Endothelial cell of umbilical vein (primary cell): Measurements from ENCODE around the gene RYR2. TPM values are rescaled to one million over a fixed set of nuclear protein-coding genes. Genes with fewer than 3 reads are reported as not detected.

ENCODE experiments used
- BruUV-seq: library from RNA; stranded (reverse); fragments of 400-500 nt; replicated peaks from 2 replicates; lab custom pipeline; 2021; lab: Mats Ljungman, UMichigan
- CTCF ChIA-PET: fragments of 300-600, 350-600 bp; sonication (Branson Sonifier 250); formaldehyde crosslinking; loops from one replicate; lab custom pipeline; 2021; ENCODE audit warnings: antibody characterized with exemption, inconsistent platforms; lab: Charles Lee
- POLR2A ChIA-PET: fragments of 300-600, 350-600 bp; sonication (Branson Sonifier 250); formaldehyde crosslinking; loops from one replicate; lab custom pipeline; 2021; ENCODE audit warnings: antibody characterized with exemption, inconsistent platforms; lab: Charles Lee
- DNase-seq: peaks from one replicate; pipeline ENCODE4 v3.0.0-alpha.2; 2011; ENCODE audit warnings: low read depth, low spot score
- FAIRE-seq: peaks from 2 replicates; lab custom pipeline; 2011; peaks lifted over from hg19 to GRCh38; lab: Jason Lieb, UNC
- H2AFZ ChIP-seq: 2 replicates; pipeline ENCODE4 v1.6.0; 2012; ENCODE audit warnings: low read depth, low read length, control low read depth, inconsistent platforms
- H3K27ac ChIP-seq: 2 replicates; pipeline ENCODE4 v1.5.1; 2011; ENCODE audit warnings: low read depth, mild to moderate bottlenecking, control low read depth, low read length, moderate library complexity; ENCODE audit not compliant: insufficient read depth
- H3K27me3 ChIP-seq, 2 experiments: 2 replicates each; pipeline versions ENCODE4 v1.6.0 to v1.6.1; 2011; ENCODE audit warnings: low read length in 2 of 2, mixed read lengths in 1 of 2; ENCODE audit not compliant: control insufficient read depth in 2 of 2, insufficient read depth in 2 of 2
- H3K36me3 ChIP-seq, 2 experiments: 2 replicates in 1 of 2; 3 replicates in 1 of 2; pipeline ENCODE4 v1.5.1; 2011; ENCODE audit warnings: low read length in 2 of 2, mild to moderate bottlenecking in 1 of 2, moderate library complexity in 1 of 2; ENCODE audit not compliant: control insufficient read depth in 2 of 2, insufficient read depth in 2 of 2; ENCODE audit errors: extremely low read depth in 1 of 2
- H3K4me1 ChIP-seq: 3 replicates; pipeline ENCODE4 v1.5.1; 2011; ENCODE audit warnings: mild to moderate bottlenecking, low read length; ENCODE audit not compliant: control insufficient read depth, insufficient read depth; ENCODE audit errors: extremely low read depth
- H3K4me2 ChIP-seq: 2 replicates; pipeline ENCODE4 v1.6.1; 2011; ENCODE audit warnings: low read length, control low read depth, mixed read lengths; ENCODE audit not compliant: insufficient read depth
- H3K4me3 ChIP-seq, 3 experiments: fragments of 200-600 bp in 1 of 3; sonication (generic), shearing (Covaris generic) in 1 of 3; replicated peaks in 1 of 3; 2 replicates each; pipeline ENCODE4 v1.5.1; 2011 to 2016; ENCODE audit warnings: control low read depth in 3 of 3, low read length in 3 of 3, mild to moderate bottlenecking in 2 of 3, inconsistent platforms in 1 of 3, low read depth in 1 of 3, moderate library complexity in 1 of 3; ENCODE audit not compliant: insufficient read depth in 1 of 3
- H3K79me2 ChIP-seq: 2 replicates; pipeline ENCODE4 v1.6.0; 2012; ENCODE audit warnings: low read length, inconsistent platforms; ENCODE audit not compliant: control insufficient read depth, insufficient read depth
- H3K9ac ChIP-seq: replicated peaks from 2 replicates; pipeline ENCODE3; 2011; ENCODE audit warnings: low read length, control low read depth; ENCODE audit not compliant: insufficient read depth; ENCODE audit errors: extremely low read depth
- H3K9me1 ChIP-seq: replicated peaks from 3 replicates; pipeline ENCODE4 v1.6.0; 2011; ENCODE audit warnings: mild to moderate bottlenecking, low read length; ENCODE audit not compliant: control insufficient read depth, insufficient read depth; ENCODE audit errors: extremely low read depth
- H3K9me3 ChIP-seq: replicated peaks from 2 replicates; pipeline ENCODE4 v1.5.1; 2012; ENCODE audit warnings: low read length, inconsistent platforms; ENCODE audit not compliant: control insufficient read depth, insufficient read depth
- H4K20me1 ChIP-seq: replicated peaks from 2 replicates; pipeline ENCODE3; 2011; ENCODE audit warnings: mild to moderate bottlenecking, low read length; ENCODE audit not compliant: control insufficient read depth, insufficient read depth; ENCODE audit errors: extremely low read depth
- CTCF ChIP-seq, 2 donors: IDR thresholded peaks; 1 replicate in 1 of 2; 2 replicates in 1 of 2; pipeline ENCODE4 v1.5.1; 2011; ENCODE audit warnings: low read length in 2 of 2, mild to moderate bottlenecking in 2 of 2, moderate library complexity in 2 of 2, control low read depth in 1 of 2, inconsistent platforms in 1 of 2, low read depth in 1 of 2; ENCODE audit not compliant: insufficient read depth in 1 of 2; ENCODE audit errors: extremely low read depth in 1 of 2
- EZH2 ChIP-seq: IDR thresholded peaks from 2 replicates; pipeline ENCODE4 v1.6.1; 2012; ENCODE audit warnings: borderline replicate concordance, low read depth, mild to moderate bottlenecking, moderate library complexity, low read length, inconsistent platforms; ENCODE audit not compliant: severe bottlenecking
- FOS ChIP-seq: IDR thresholded peaks from 2 replicates; pipeline ENCODE4 v1.6.1; 2011; ENCODE audit warnings: mild to moderate bottlenecking, low read length, moderate library complexity, borderline replicate concordance; ENCODE audit not compliant: insufficient read depth
- GATA2 ChIP-seq: IDR thresholded peaks from 2 replicates; pipeline ENCODE4 v1.7.0; 2011; ENCODE audit warnings: low read depth, mild to moderate bottlenecking, moderate library complexity, mixed read lengths, low read length; ENCODE audit not compliant: insufficient read length, insufficient read depth
- JUN ChIP-seq: IDR thresholded peaks from 2 replicates; pipeline ENCODE4 v1.6.1; 2011; ENCODE audit warnings: borderline replicate concordance, low read depth; ENCODE audit not compliant: insufficient read length, insufficient read depth
- MAX ChIP-seq: IDR thresholded peaks from 2 replicates; pipeline ENCODE4 v1.6.1; 2011; ENCODE audit not compliant: insufficient read depth, insufficient read length
- MYC ChIP-seq: IDR thresholded peaks from one replicate; pipeline ENCODE4 v1.6.1; 2011; ENCODE audit warnings: mild to moderate bottlenecking, low read depth, low read length
- POLR2A ChIP-seq: IDR thresholded peaks from 2 replicates; pipeline ENCODE4 v1.6.1; 2012; ENCODE audit warnings: low read depth, mild to moderate bottlenecking, control low read depth, low read length
- POLR2AphosphoS5 ChIP-seq: IDR thresholded peaks from 2 replicates; pipeline ENCODE4 v1.6.1; 2012; ENCODE audit warnings: low read depth, mild to moderate bottlenecking, control low read depth, low read length, moderate library complexity; ENCODE audit not compliant: insufficient read depth
- dilution Hi-C: fragments of 300-500 bp; cut with MboI; formaldehyde crosslinking; loops from one replicate; pipeline ENCODE4 v1.15.0; 2019; ENCODE audit warnings: low sequenced_read_pairs; ENCODE audit not compliant: extremely low pct_ligation_motif_present
- intact Hi-C: fragments of 100-400 bp; cut with micrococcal nuclease; formaldehyde crosslinking; loops from one replicate; pipeline ENCODE4 v1.10.0; 2022
- polyA plus RNA-seq, 4 experiments: library from polyadenylated mRNA; depleted of rRNA in 3 of 4; stranded (reverse) in 3 of 4; unstranded in 1 of 4; fragments of >200 nt; gene quantifications; 2 replicates each; pipeline versions ENCODE4 v1.2.1 to v1.2.3, GENCODE V29; 2011 to 2012; ENCODE audit warnings: missing spikeins in 1 of 4
- total RNA-seq: library from RNA; stranded (reverse); gene quantifications from 2 replicates; pipeline ENCODE4 v1.2.3, GENCODE V29; 2021

Gene RYR2
- total and polyA plus RNA-seq, 2 donors (not counting 3 experiments of a cell fraction or from before 2014, with no cell fraction given) = not detected

DNA sequence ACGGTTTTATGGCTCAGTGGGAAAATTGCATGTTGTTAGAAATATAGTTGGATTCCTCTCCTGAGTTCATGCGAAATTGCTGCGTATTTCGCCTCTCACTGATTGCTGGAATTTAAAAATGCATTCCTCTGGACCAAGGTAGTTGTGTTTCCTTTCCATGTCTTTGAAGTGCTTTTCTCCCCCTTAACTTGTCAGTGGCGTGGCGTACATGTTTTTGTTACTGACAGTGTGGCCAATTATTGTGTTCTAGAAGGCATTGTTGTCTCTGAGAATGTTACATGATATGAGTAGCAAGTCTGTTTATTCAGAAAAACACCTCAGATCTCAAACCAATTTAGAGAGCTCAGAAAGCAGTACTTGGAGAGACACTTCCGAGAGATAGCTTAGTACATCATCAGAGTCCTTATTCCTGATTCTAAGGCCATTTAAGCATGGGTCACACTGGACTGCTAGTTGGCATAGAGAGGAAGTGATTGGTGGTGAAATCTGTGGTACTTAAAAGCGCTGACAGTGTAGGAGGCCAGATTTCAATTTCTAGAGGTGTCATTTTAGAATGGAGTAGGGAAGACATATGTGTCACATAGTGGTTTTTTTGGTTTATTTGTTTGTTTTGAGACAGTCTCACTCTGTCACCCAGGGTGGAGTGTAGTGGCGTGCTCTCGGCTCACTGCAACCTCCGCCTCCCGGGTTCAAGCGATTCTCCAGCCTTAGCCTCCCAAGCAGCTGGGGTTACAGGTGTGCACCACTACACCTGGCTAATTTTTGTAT is 184.4 kb downstream of the RYR2 start:
- dilution Hi-C loops = no loop called here
- no peaks in the 10 kb centered on the region for H3K4me1 ChIP-seq
- H4K20me1 ChIP-seq = no peaks in the 10 kb centered on the region
- DNase-seq = no peak
- H3K9me1 ChIP-seq = no peaks in the 10 kb centered on the region
- H2AFZ ChIP-seq = no peak overlapping the region
- H3K4me2 ChIP-seq = no peak overlapping the region
- no peaks in the 10 kb centered on the region for H3K79me2 ChIP-seq
- no peak overlapping the region for H3K4me3 ChIP-seq
- H3K9ac ChIP-seq = no peak overlapping the region
- ChIA-PET CTCF (no interaction called here), POLR2A (no interaction called here)
- H3K27ac ChIP-seq = no peak overlapping the region
- intact Hi-C loops = no loop called here
- peak; percentile 97 for FAIRE-seq
- no peaks in the 10 kb centered on the region for H3K36me3 ChIP-seq
- no peaks in the 10 kb centered on the region for H3K27me3 ChIP-seq
- peaks cover 2% of the 10 kb centered on the region for H3K9me3 ChIP-seq
- no peak for TF ChIP-seq GATA2
- TF ChIP-seq FOS = no peak
- TF ChIP-seq POLR2AphosphoS5 = no peak
- no peak for TF ChIP-seq MAX
- no peak for TF ChIP-seq JUN
- TF ChIP-seq MYC = no peak
- TF ChIP-seq POLR2A = no peak
- no peak for TF ChIP-seq EZH2
- no peak for TF ChIP-seq CTCF (IDR thresholded peaks at IDR 0.05; ENCODE audit: extremely low read depth in 1 of 2, insufficient read depth in 1 of 2, low read depth in 1 of 2, low read length in 2 of 2)
- BruUV-seq = no TSS peak
